ENCODE results near the gene PPDPF.
"Not testable (repeated sequence)": the region's sequence is repeated elsewhere in the genome, so short reads cannot be mapped to it uniquely, and the experiment has no call there.

Gene PPDPF

GRCh38 chr20:63567386-63568169 is 47.0 kb downstream of the PPDPF start:
- no peak for TF ChIP-seq CTCF (IDR thresholded peaks at IDR 0.05; ENCODE audit: insufficient read depth, low read depth, low read length, missing control alignments)
- no peak for DNase-seq (ENCODE audit: low read depth)
- H3K4me3 ChIP-seq (ENCODE audit: low read length) = no peak overlapping the region

GRCh38 chr20:63568170-63568981 is 47.8 kb downstream of the PPDPF start:
- no peak for TF ChIP-seq CTCF (IDR thresholded peaks at IDR 0.05; ENCODE audit: insufficient read depth, low read depth, low read length, missing control alignments)
- no peak for DNase-seq (ENCODE audit: low read depth)
- H3K4me3 ChIP-seq (ENCODE audit: low read length) = no peak overlapping the region

GRCh38 chr20:63568986-63569949 is 48.7 kb downstream of the PPDPF start:
- no peak for DNase-seq (ENCODE audit: low read depth)
- no peak for TF ChIP-seq CTCF (IDR thresholded peaks at IDR 0.05; ENCODE audit: insufficient read depth, low read depth, low read length, missing control alignments)
- H3K4me3 ChIP-seq (ENCODE audit: low read length) = no peak overlapping the region

- no peak overlapping the region for H3K4me3 ChIP-seq (ENCODE audit: low read length)
- TF ChIP-seq CTCF (IDR thresholded peaks at IDR 0.05; ENCODE audit: insufficient read depth, low read depth, low read length, missing control alignments) = no peak
- no peak for DNase-seq (ENCODE audit: low read depth)
Measured at GRCh38 chr20:63570281-63571086, 49.9 kb downstream of the PPDPF start.

GRCh38 chr20:63571087-63571478 is 50.5 kb downstream of the PPDPF start:
- H3K4me3 ChIP-seq (ENCODE audit: low read length); DNase-seq (ENCODE audit: low read depth): not testable (repeated sequence)

Data from epithelial cell of esophagus (primary cell).